Mesenchymal stem cell (in vitro differentiated cells and primary cell): ENCODE data around the gene SPANXN5.
"Not testable (repeated sequence)": the region's sequence is repeated elsewhere in the genome, so short reads cannot be mapped to it uniquely, and the experiment has no call there.

Source experiments
- DNase-seq: peaks from one replicate; pipeline ENCODE4 v3.0.0-alpha.2; 2013
- H2AFZ ChIP-seq: one replicate; pipeline ENCODE4 v1.6.1; 2013; ENCODE audit warnings: low read depth, mild to moderate bottlenecking, control low read depth, inconsistent platforms, low read length, moderate library complexity
- H2AK5ac ChIP-seq: 2 replicates; pipeline ENCODE4 v1.6.1; 2013; ENCODE audit warnings: low read length, moderate library complexity, mild to moderate bottlenecking, inconsistent platforms; ENCODE audit not compliant: severe bottlenecking
- H2BK120ac ChIP-seq: one replicate; pipeline ENCODE4 v1.6.1; 2013; ENCODE audit warnings: low read depth, mild to moderate bottlenecking, inconsistent platforms, low read length, moderate library complexity
- H2BK12ac ChIP-seq, 2 experiments: one replicate each; pipeline ENCODE4 v1.6.1; 2013; ENCODE audit warnings: inconsistent platforms in 2 of 2, low read length in 2 of 2, mild to moderate bottlenecking in 2 of 2, moderate library complexity in 2 of 2, control low read depth in 1 of 2
- H2BK15ac ChIP-seq: one replicate; pipeline ENCODE4 v1.6.1; 2013; ENCODE audit warnings: mild to moderate bottlenecking, low read depth, inconsistent platforms; ENCODE audit not compliant: poor library complexity, severe bottlenecking
- H2BK5ac ChIP-seq: 2 replicates; pipeline ENCODE4 v1.6.1; 2013; ENCODE audit warnings: low read depth, mild to moderate bottlenecking, low read length, control low read depth, inconsistent platforms; ENCODE audit not compliant: poor library complexity, severe bottlenecking
- H3K14ac ChIP-seq, 2 experiments: one replicate each; pipeline ENCODE4 v1.6.1; 2013; ENCODE audit warnings: inconsistent platforms in 2 of 2, low read length in 2 of 2, control low read depth in 1 of 2, mild to moderate bottlenecking in 1 of 2, moderate library complexity in 1 of 2
- H3K18ac ChIP-seq, 2 experiments: one replicate each; pipeline ENCODE4 v1.6.1; 2013; ENCODE audit warnings: inconsistent platforms in 2 of 2, low read length in 2 of 2, control low read depth in 1 of 2, low read depth in 1 of 2, mild to moderate bottlenecking in 1 of 2
- H3K23ac ChIP-seq, 2 experiments: one replicate each; pipeline ENCODE4 v1.6.1; 2013; ENCODE audit warnings: inconsistent platforms in 2 of 2, low read length in 2 of 2, mild to moderate bottlenecking in 2 of 2, moderate library complexity in 2 of 2, control low read depth in 1 of 2
- H3K27ac ChIP-seq: 2 replicates; pipeline ENCODE4 v1.5.1; 2013; ENCODE audit warnings: mild to moderate bottlenecking, moderate library complexity, low read length, control low read depth, inconsistent platforms; ENCODE audit not compliant: poor library complexity, severe bottlenecking
- H3K27me3 ChIP-seq, 2 experiments: 2 replicates each; pipeline versions ENCODE4 v1.6.1 to v1.7.0; 2013; ENCODE audit warnings: low read length in 2 of 2, mild to moderate bottlenecking in 2 of 2, moderate library complexity in 2 of 2, control low read depth in 1 of 2, inconsistent platforms in 1 of 2; ENCODE audit not compliant: control insufficient read depth in 1 of 2, insufficient read depth in 1 of 2
- H3K36me3 ChIP-seq, 2 experiments: 2 replicates each; pipeline versions ENCODE4 v1.6.1 to v1.7.0; 2013; ENCODE audit warnings: low read length in 2 of 2, control low read depth in 1 of 2, inconsistent platforms in 1 of 2, low read depth in 1 of 2, mild to moderate bottlenecking in 1 of 2; ENCODE audit not compliant: insufficient read depth in 2 of 2, control insufficient read depth in 1 of 2
- H3K4ac ChIP-seq, 2 experiments: one replicate each; pipeline ENCODE4 v1.6.1; 2013; ENCODE audit warnings: inconsistent platforms in 2 of 2, low read length in 2 of 2, mild to moderate bottlenecking in 2 of 2, moderate library complexity in 2 of 2, control low read depth in 1 of 2, low read depth in 1 of 2
- H3K4me1 ChIP-seq: 2 replicates; pipeline ENCODE4 v1.6.1; 2013; ENCODE audit warnings: low read depth, low read length, control low read depth; ENCODE audit not compliant: control insufficient read depth, insufficient read depth
- H3K4me2 ChIP-seq: 2 replicates; pipeline ENCODE4 v1.6.1; 2013; ENCODE audit warnings: low read length, mild to moderate bottlenecking, inconsistent platforms; ENCODE audit not compliant: poor library complexity, severe bottlenecking
- H3K4me3 ChIP-seq, 2 experiments: 2 replicates each; pipeline versions ENCODE4 v1.5.1 to v1.7.0; 2013; ENCODE audit warnings: low read length in 2 of 2, mild to moderate bottlenecking in 2 of 2, control low read depth in 1 of 2, low read depth in 1 of 2; ENCODE audit not compliant: insufficient read depth in 1 of 2
- H3K79me1 ChIP-seq: replicated peaks from 2 replicates; pipeline ENCODE4 v1.6.1; 2013; ENCODE audit warnings: mild to moderate bottlenecking, control low read depth, low read length, inconsistent platforms; ENCODE audit not compliant: poor library complexity, severe bottlenecking
- H3K9ac ChIP-seq: 2 replicates; pipeline ENCODE4 v1.7.0; 2013; ENCODE audit warnings: mild to moderate bottlenecking, low read length, moderate library complexity
- H3K9me3 ChIP-seq: 2 replicates; pipeline ENCODE4 v1.7.0; 2013; ENCODE audit warnings: mild to moderate bottlenecking, low read length; ENCODE audit not compliant: control insufficient read depth
- H4K8ac ChIP-seq: one replicate; pipeline ENCODE4 v1.6.1; 2013; ENCODE audit warnings: inconsistent platforms, mild to moderate bottlenecking, low read length, moderate library complexity
- H4K91ac ChIP-seq: one replicate; pipeline ENCODE4 v1.6.1; 2013; ENCODE audit warnings: mild to moderate bottlenecking, low read length, inconsistent platforms
- WGBS: methylation state at CpG from one replicate; pipeline ENCODE4 v1.1.7; 2013; ENCODE audit warnings: mixed read lengths; 5-methylcytosine and 5-hydroxymethylcytosine counted together

The SPANXN5 gene

DNA sequence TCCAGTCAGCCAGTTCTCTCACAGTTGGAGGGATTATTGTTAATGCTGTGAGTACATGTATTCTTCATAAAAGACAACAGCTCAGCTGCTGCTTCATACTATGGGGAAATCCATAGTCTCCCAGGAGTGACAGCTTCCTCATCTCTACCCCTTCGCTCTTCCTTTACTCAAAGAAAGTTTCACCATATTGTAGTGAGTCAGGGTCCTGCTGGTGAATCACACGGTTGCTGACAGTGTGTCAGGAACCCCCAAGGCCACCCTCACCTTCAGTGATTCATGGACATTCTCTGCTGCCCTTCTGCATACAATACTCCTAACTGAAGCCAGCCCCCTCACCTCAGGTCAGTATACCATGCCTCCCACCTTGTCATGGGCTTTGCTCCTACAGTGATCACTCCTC, 7.6 kb upstream of the SPANXN5 start:
- H3K36me3 ChIP-seq, H3K4me1 ChIP-seq, H3K4ac ChIP-seq, H3K14ac ChIP-seq, H2BK120ac ChIP-seq, H3K9ac ChIP-seq, H3K4me2 ChIP-seq, H2AFZ ChIP-seq, H2AK5ac ChIP-seq, H2BK5ac ChIP-seq, H2BK15ac ChIP-seq, DNase-seq, H4K91ac ChIP-seq, H3K79me1 ChIP-seq, H3K18ac ChIP-seq, H2BK12ac ChIP-seq, H4K8ac ChIP-seq, H3K23ac ChIP-seq, H3K27ac ChIP-seq, H3K9me3 ChIP-seq, H3K4me3 ChIP-seq: not testable (repeated sequence)
- peaks cover 0 to 26% of the 10 kb centered on the region in 2 experiments for H3K27me3 ChIP-seq
- WGBS, result 52% methylated on average over 2 of the region's 2 CpGs

DNA sequence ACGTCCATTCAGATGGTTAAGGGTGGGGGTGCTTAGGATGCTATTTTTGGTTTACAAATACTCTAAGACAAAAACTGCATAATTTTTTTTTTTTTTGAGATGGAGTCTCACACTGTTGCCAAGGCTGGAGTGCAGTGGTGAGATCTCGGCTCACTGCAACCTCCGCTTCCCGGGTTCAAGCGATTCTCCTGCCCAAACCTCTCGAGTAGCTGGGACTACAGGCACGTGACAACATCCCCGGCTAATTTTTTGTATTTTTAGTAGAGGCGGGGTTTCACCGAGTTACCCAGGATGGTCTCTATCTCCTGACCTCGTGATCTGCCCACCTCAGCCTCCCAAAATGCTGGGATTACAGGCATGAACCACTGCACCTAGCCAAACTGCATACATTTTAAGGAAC, 23.7 kb downstream of the SPANXN5 start:
- not testable (repeated sequence) for H3K27me3 ChIP-seq, H4K8ac ChIP-seq, H3K9ac ChIP-seq, H3K4me2 ChIP-seq, H2BK12ac ChIP-seq, H4K91ac ChIP-seq, H3K36me3 ChIP-seq, H3K79me1 ChIP-seq, H3K23ac ChIP-seq, H3K14ac ChIP-seq, H3K18ac ChIP-seq, H2BK120ac ChIP-seq, H2BK5ac ChIP-seq, H2AFZ ChIP-seq, DNase-seq, H3K27ac ChIP-seq, H2AK5ac ChIP-seq, H2BK15ac ChIP-seq, H3K9me3 ChIP-seq, H3K4me1 ChIP-seq, H3K4ac ChIP-seq, H3K4me3 ChIP-seq
- WGBS, result no CpG with 5 or more reads among the region's 11 CpGs

DNA sequence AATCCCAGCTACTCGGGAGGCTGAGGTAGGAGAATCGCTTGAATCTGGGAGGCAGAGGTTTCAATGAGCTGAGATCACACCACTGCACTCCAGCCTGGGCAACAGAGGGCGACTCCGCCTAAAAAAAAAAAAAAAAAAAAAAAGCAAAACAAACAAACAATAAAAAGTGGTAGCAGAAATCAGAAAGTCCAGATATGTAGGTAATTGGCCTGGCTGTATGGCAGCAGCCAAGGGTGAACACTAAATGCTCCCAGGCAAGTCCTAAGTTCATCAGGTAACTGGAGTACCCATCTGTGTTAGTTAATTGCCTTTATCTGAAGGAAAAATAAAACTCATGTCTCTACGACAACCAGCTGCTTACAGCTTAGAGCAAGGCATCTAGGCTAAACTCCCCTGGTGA, 31.2 kb downstream of the SPANXN5 start:
- H3K4me1 ChIP-seq, H2BK120ac ChIP-seq, H3K36me3 ChIP-seq, H2BK12ac ChIP-seq, H2AFZ ChIP-seq, H3K4me2 ChIP-seq, H2BK15ac ChIP-seq, H3K4me3 ChIP-seq, DNase-seq, H3K9me3 ChIP-seq, H4K91ac ChIP-seq, H3K27ac ChIP-seq, H3K14ac ChIP-seq, H2AK5ac ChIP-seq, H3K4ac ChIP-seq, H4K8ac ChIP-seq, H3K79me1 ChIP-seq, H3K9ac ChIP-seq, H3K18ac ChIP-seq, H3K27me3 ChIP-seq, H2BK5ac ChIP-seq, H3K23ac ChIP-seq: not testable (repeated sequence)
- WGBS, result no CpG with 5 or more reads among the region's 5 CpGs

DNA sequence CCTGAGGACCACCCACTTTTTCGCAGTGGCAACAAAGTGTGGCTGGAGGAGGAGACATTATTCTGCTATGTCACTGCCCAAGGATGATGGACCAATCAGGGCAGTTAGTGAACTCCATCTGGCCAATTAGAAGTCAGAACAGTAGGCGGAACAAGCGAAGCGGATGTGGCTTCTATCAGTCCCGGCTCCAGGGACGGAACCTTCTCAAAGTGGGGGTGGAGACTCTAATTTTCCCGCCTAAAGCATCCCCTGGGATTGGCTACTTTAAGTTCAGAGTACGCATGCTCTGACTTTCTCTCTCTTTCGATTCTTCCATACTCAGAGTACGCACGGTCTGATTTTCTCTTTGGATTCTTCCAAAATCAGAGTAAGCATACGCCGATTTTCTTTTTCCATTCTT, 46.3 kb downstream of the SPANXN5 start, which contains the start of gene SSX2B:
TSS of gene SSX2B (plus strand) at position 301 of the 400 bp plus-strand sequence. CDS start 1,429 bp downstream, outside the sequence.
- not testable (repeated sequence) for H3K9me3 ChIP-seq

More for the DNA sequence above, 46.3 kb downstream of the SPANXN5 start, which contains the start of gene SSX2B:
- H3K36me3 ChIP-seq, H2AK5ac ChIP-seq, H3K9ac ChIP-seq, H2BK5ac ChIP-seq, H4K91ac ChIP-seq, H3K18ac ChIP-seq, H3K4ac ChIP-seq, H3K4me2 ChIP-seq, H3K27ac ChIP-seq, H2AFZ ChIP-seq, H2BK15ac ChIP-seq, H3K4me1 ChIP-seq, H3K23ac ChIP-seq, H3K4me3 ChIP-seq, H2BK120ac ChIP-seq, DNase-seq, H3K79me1 ChIP-seq, H2BK12ac ChIP-seq, H3K14ac ChIP-seq, H3K27me3 ChIP-seq, H4K8ac ChIP-seq: not testable (repeated sequence)
- no CpG with 5 or more reads among the region's 13 CpGs for WGBS
